Measurements from ENCODE around the gene ESR2. TPM values are rescaled to one million over a fixed set of nuclear protein-coding genes. Genes with fewer than 3 reads are reported as not detected.

ESR2 gene
- total and polyA plus RNA-seq, 9 donors = 5.1 to 26.2 (median 13.5) TPM

DNA sequence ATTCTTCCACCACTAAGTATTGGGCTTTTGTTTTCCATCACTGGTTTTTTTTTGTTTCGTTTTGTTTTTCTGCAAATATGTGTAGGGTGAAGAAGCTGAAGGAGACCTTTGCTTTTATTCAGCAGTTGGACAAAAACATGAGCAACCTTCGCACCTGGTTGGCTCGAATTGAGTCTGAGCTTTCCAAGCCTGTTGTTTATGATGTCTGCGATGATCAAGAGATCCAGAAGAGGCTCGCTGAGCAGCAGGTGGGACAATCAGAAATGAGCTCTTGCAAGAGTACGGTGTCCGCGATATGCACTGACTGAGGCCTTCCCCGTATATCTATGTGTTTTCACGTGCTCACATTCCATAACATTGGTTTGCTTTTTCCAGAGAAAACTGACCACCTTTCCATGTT, 91.5 kb downstream of the ESR2 start:
- WGBS, 3 donors = 22 to 67% (median 49%) methylated on average over 10 of the region's 10 CpGs
- H3K9me3 ChIP-seq = no peaks in the 10 kb centered on the region
- intact Hi-C loops (cut with DNase I) = no loop called here
- H3K27ac ChIP-seq = no peak overlapping the region
- peaks cover 27% of the 10 kb centered on the region for H3K4me1 ChIP-seq (ENCODE audit: insufficient read depth)
- no peaks in the 10 kb centered on the region for H3K27me3 ChIP-seq
- DNase-seq = no peak
- no peak overlapping the region for H3K4me3 ChIP-seq
- TF ChIP-seq POLR2A (IDR thresholded peaks at IDR 0.05) = no peak
- no peak for TF ChIP-seq EP300 (IDR thresholded peaks at IDR 0.05)
- TF ChIP-seq, protein P1, sequence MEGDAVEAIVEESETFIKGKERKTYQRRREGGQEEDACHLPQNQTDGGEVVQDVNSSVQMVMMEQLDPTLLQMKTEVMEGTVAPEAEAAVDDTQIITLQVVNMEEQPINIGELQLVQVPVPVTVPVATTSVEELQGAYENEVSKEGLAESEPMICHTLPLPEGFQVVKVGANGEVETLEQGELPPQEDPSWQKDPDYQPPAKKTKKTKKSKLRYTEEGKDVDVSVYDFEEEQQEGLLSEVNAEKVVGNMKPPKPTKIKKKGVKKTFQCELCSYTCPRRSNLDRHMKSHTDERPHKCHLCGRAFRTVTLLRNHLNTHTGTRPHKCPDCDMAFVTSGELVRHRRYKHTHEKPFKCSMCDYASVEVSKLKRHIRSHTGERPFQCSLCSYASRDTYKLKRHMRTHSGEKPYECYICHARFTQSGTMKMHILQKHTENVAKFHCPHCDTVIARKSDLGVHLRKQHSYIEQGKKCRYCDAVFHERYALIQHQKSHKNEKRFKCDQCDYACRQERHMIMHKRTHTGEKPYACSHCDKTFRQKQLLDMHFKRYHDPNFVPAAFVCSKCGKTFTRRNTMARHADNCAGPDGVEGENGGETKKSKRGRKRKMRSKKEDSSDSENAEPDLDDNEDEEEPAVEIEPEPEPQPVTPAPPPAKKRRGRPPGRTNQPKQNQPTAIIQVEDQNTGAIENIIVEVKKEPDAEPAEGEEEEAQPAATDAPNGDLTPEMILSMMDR (IDR thresholded peaks at IDR 0.05) = no peak
- no peaks in the 10 kb centered on the region for H3K36me3 ChIP-seq

DNA sequence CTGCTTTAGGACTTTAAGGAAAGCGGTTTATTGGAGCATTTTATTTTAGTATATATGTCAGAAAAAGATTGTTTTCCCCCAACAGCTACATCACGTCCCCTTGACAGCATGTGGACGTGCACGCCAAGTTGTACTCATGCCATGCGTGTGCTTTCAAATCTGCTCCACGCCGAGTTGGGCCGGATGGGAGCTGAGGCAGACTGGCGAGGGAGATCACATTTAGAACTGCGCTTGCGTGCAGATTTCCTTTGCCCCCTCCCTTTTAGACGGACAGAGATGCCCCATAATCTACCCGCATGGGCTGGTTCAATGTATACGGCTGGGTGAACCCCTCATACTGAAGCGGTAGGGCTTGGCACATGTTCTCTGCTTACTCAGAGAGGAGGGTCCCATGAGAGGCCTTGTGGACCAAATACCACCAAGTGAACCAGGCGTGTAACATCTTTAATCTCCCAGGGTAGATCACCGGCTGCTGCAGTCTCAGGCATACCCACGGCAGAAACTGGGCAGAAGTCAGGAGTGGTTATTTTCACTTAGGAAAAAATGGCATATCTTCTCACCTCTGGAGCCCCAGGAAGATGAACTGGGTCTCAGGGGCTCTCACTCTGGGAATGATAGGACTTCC, 92.1 kb downstream of the ESR2 start:
- intact Hi-C loops (cut with DNase I) = no loop called here
- WGBS, 3 donors = 82 to 91% (median 86%) methylated on average over 18 of the region's 18 CpGs
- Histone ChIP-seq H3K27me3 (no peaks in the 10 kb centered on the region), H3K4me3 (no peak overlapping the region), H3K27ac (no peak overlapping the region), H3K36me3 (no peaks in the 10 kb centered on the region), H3K4me1 (ENCODE audit: insufficient read depth) (peaks cover 27% of the 10 kb centered on the region), H3K9me3 (no peaks in the 10 kb centered on the region)
- no peak for DNase-seq
- TF ChIP-seq POLR2A (IDR thresholded peaks at IDR 0.05) (no peak), EP300 (IDR thresholded peaks at IDR 0.05) (no peak)
- TF ChIP-seq, protein P1 (IDR thresholded peaks at IDR 0.05) = no peak

DNA sequence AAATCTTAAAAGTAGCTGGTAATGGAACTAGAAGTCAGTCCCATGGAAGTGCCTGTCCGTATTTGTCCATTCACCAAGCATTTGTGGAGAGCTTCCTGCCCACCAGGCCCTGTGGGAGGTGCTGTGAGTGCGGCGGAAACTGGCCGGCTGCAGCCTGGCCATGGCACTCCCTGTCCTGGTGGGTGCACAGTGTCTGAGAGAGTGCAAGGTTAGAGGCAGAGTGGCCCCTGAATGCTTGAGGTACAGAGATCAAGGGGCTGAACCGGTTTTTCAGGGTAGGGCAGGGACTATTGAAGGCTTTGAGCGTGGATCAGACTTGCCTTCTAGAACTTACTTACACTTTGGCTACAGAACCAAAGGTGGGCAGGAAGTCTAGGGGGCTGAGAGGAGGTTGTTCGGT, 92.9 kb downstream of the ESR2 start:
- H3K27me3 ChIP-seq = no peaks in the 10 kb centered on the region
- DNase-seq = no peak
- H3K9me3 ChIP-seq = no peaks in the 10 kb centered on the region
- TF ChIP-seq EP300 (IDR thresholded peaks at IDR 0.05) (no peak), POLR2A (IDR thresholded peaks at IDR 0.05) (no peak)
- TF ChIP-seq, protein P1 (IDR thresholded peaks at IDR 0.05) = no peak
- WGBS, 3 donors = 79 to 96% (median 93%) methylated on average over 7 of the region's 7 CpGs
- intact Hi-C loops (cut with DNase I) = no loop called here
- H3K4me1 ChIP-seq (ENCODE audit: insufficient read depth) = peaks cover 27% of the 10 kb centered on the region
- H3K36me3 ChIP-seq = no peaks in the 10 kb centered on the region
- peak overlapping the region in 1 of 2 donors; percentile 10 for H3K27ac ChIP-seq
- no peak overlapping the region for H3K4me3 ChIP-seq

DNA sequence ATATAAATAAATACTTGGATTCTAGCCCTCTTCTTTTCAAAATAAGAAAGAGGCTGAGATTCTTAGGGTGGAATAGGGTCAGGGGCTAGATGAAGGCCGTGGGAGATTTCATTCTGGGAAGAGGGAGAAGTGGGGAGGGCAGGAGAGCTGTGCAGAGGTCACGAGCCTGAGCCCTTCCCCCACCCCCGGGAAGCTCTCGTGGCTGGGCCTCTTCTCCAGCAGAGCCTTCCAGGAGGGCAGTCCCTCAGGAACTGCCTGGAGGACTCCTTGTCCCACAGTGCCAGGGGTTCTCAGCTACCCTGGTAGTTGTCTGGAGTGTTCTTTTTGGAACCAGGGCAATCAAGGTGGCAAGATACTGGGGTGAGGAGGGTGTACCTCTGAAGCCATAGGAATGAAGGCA, 94.0 kb downstream of the ESR2 start:
- H3K36me3 ChIP-seq = no peaks in the 10 kb centered on the region
- no peak overlapping the region for H3K4me3 ChIP-seq
- peak overlapping the region in 1 of 2 donors; percentile 52 for H3K27ac ChIP-seq
- intact Hi-C loops (cut with DNase I) = no loop called here
- no peaks in the 10 kb centered on the region for H3K9me3 ChIP-seq
- H3K27me3 ChIP-seq = no peaks in the 10 kb centered on the region
- DNase-seq = peak; percentile 53 to 76 (median 61)
- H3K4me1 ChIP-seq (ENCODE audit: insufficient read depth) = peaks cover 33% of the 10 kb centered on the region
- TF ChIP-seq POLR2A (IDR thresholded peaks at IDR 0.05) = no peak
- TF ChIP-seq EP300 (IDR thresholded peaks at IDR 0.05) = no peak
- TF ChIP-seq, protein P1 (IDR thresholded peaks at IDR 0.05) = no peak
- WGBS, 3 donors = 6 to 14% (median 14%) methylated on average over 4 of the region's 4 CpGs
